Gastroesophageal sphincter (tissue), 4 donors: ENCODE results near the gene SUN3. TPM values are rescaled to one million over a fixed set of nuclear protein-coding genes. Genes with fewer than 3 reads are reported as not detected.

Experiments used
- ATAC-seq: fragments of 150-250 bp; one replicate; pipeline ENCODE4 v1.9.1; 2016; ENCODE audit warnings: mild to moderate bottlenecking, moderate library complexity
- H3K27ac ChIP-seq, 4 donors: fragments of 200-600 bp; sonication (generic) in 3 of 4; 1 replicate in 3 of 4; 2 replicates in 1 of 4; pipeline ENCODE4 v1.5.1; 2016 to 2019
- H3K27me3 ChIP-seq: fragments of 200-600 bp; sonication (generic); one replicate; pipeline ENCODE4 v1.5.1; 2019
- H3K36me3 ChIP-seq, 2 donors: fragments of 200-600 bp; sonication (generic); one replicate each; pipeline ENCODE4 v1.5.1; 2019; ENCODE audit warnings: control low read depth in 1 of 2
- H3K4me1 ChIP-seq, 3 donors: fragments of 200-600 bp; sonication (generic); 1 replicate in 2 of 3; 2 replicates in 1 of 3; pipeline ENCODE4 v1.5.1; 2016 to 2019; ENCODE audit warnings: control low read depth in 2 of 3
- H3K4me3 ChIP-seq, 2 donors: fragments of 200-600 bp; sonication (generic); one replicate each; pipeline ENCODE4 v1.5.1; 2019; ENCODE audit warnings: mild to moderate bottlenecking in 1 of 2, moderate library complexity in 1 of 2
- H3K9me3 ChIP-seq, 3 donors: fragments of 200-600 bp; sonication (generic); one replicate each; pipeline ENCODE4 v1.5.1; 2017 to 2019; ENCODE audit warnings: control low read depth in 2 of 3
- CTCF ChIP-seq, 4 experiments: fragments of 200-600 bp in 2 of 4; fragments of 450-650 bp in 2 of 4; sonication (generic) in 1 of 4; IDR thresholded peaks; one replicate each; pipeline ENCODE4 v1.5.1; 2017 to 2019; ENCODE audit warnings: antibody characterized with exemption in 4 of 4, mild to moderate bottlenecking in 2 of 4, moderate library complexity in 2 of 4
- EP300 ChIP-seq: sonication (generic); formaldehyde crosslinking; IDR thresholded peaks from one replicate; pipeline ENCODE4 v1.6.1; 2017; ENCODE audit warnings: antibody characterized with exemption, mild to moderate bottlenecking
- POLR2A ChIP-seq, 2 donors: fragments of 450-650 bp; IDR thresholded peaks; one replicate each; pipeline ENCODE4 v1.6.1; 2017; ENCODE audit warnings: antibody characterized with exemption in 2 of 2, mild to moderate bottlenecking in 2 of 2, moderate library complexity in 1 of 2
- POLR2AphosphoS5 ChIP-seq: sonication (generic); formaldehyde crosslinking; IDR thresholded peaks from one replicate; pipeline ENCODE4 v1.6.1; 2017; ENCODE audit warnings: antibody characterized with exemption
- WGBS, 2 donors: methylation state at CpG; one replicate each; pipeline ENCODE4 v1.1.5; 2018; ENCODE audit warnings: low coverage in 1 of 2; 5-methylcytosine and 5-hydroxymethylcytosine counted together
- total RNA-seq, 4 donors: library from RNA; depleted of rRNA; stranded (reverse); fragments of >200 nt; gene quantifications; one replicate each; pipeline ENCODE4 v1.1.0, GENCODE V29; 2016

SUN3 gene
- not detected for total RNA-seq

GRCh38 chr7:48028938-48029337 lies at the start of gene SUN3:
Gene SUN3 (minus strand): TSS chr7:48029107. CDS start chr7:48028938, 169 bp downstream.
- TF ChIP-seq EP300 (no peak), CTCF (IDR thresholded peaks at IDR 0.05) (no peak), POLR2AphosphoS5 (no peak), POLR2A (IDR thresholded peaks at IDR 0.05) (no peak)
- H3K4me1 ChIP-seq = no peaks in the 10 kb centered on the region
- no peak within 1 kb of the TSS for H3K27ac ChIP-seq
- H3K27me3 ChIP-seq = peaks cover 17% of the 10 kb centered on the region
- no peaks in the 10 kb centered on the region for H3K36me3 ChIP-seq
- 62 to 85% methylated on average over 6 of the region's 6 CpGs for WGBS, 2 donors
- H3K9me3 ChIP-seq = no peaks in the 10 kb centered on the region
- no peak within 1 kb of the TSS for H3K4me3 ChIP-seq
- no peak for ATAC-seq

GRCh38 chr7:48078470-48078869 lies 49.6 kb upstream of the SUN3 start:
- no peaks in the 10 kb centered on the region for H3K36me3 ChIP-seq
- 83 to 96% methylated on average over 2 of the region's 2 CpGs for WGBS, 2 donors
- no peak overlapping the region for H3K27ac ChIP-seq
- no peaks in the 10 kb centered on the region for H3K27me3 ChIP-seq
- TF ChIP-seq CTCF (IDR thresholded peaks at IDR 0.05) (no peak), POLR2AphosphoS5 (no peak), EP300 (no peak), POLR2A (IDR thresholded peaks at IDR 0.05) (no peak)
- H3K4me3 ChIP-seq = no peak overlapping the region
- no peak for ATAC-seq
- H3K4me1 ChIP-seq = no peaks in the 10 kb centered on the region
- H3K9me3 ChIP-seq = no peaks in the 10 kb centered on the region

- Histone ChIP-seq H3K9me3 (no peaks in the 10 kb centered on the region), H3K4me3 (no peak overlapping the region), H3K27me3 (no peaks in the 10 kb centered on the region), H3K36me3 (no peaks in the 10 kb centered on the region), H3K4me1 (no peaks in the 10 kb centered on the region), H3K27ac (no peak overlapping the region)
- TF ChIP-seq EP300 (no peak), CTCF (IDR thresholded peaks at IDR 0.05) (no peak), POLR2A (IDR thresholded peaks at IDR 0.05) (no peak), POLR2AphosphoS5 (no peak)
- no peak for ATAC-seq
- 82% methylated on average over 1 of the region's 1 CpG; no CpG with 5 or more reads in 1 of the 2 donors for WGBS, 2 donors
Measured at GRCh38 chr7:48077423-48077822, 48.5 kb upstream of the SUN3 start.

- Histone ChIP-seq H3K4me3 (no peak overlapping the region), H3K27me3 (no peaks in the 10 kb centered on the region), H3K27ac (no peak overlapping the region), H3K4me1 (no peaks in the 10 kb centered on the region), H3K9me3 (no peaks in the 10 kb centered on the region), H3K36me3 (no peaks in the 10 kb centered on the region)
- no peak for TF ChIP-seq POLR2A (IDR thresholded peaks at IDR 0.05)
- TF ChIP-seq CTCF (IDR thresholded peaks at IDR 0.05) = no peak
- no peak for TF ChIP-seq POLR2AphosphoS5
- no peak for TF ChIP-seq EP300
- ATAC-seq = no peak
Measured at GRCh38 chr7:48074204-48074654, 45.3 kb upstream of the SUN3 start.

GRCh38 chr7:48067475-48067874 lies 38.6 kb upstream of the SUN3 start:
- 71 to 83% methylated on average over 2 of the region's 2 CpGs for WGBS, 2 donors
- Histone ChIP-seq H3K27me3 (no peaks in the 10 kb centered on the region), H3K36me3 (no peaks in the 10 kb centered on the region), H3K27ac (no peak overlapping the region), H3K4me3 (no peak overlapping the region), H3K9me3 (no peaks in the 10 kb centered on the region), H3K4me1 (no peaks in the 10 kb centered on the region)
- no peak for ATAC-seq
- TF ChIP-seq POLR2AphosphoS5 = no peak
- TF ChIP-seq EP300 = no peak
- no peak for TF ChIP-seq POLR2A (IDR thresholded peaks at IDR 0.05)
- TF ChIP-seq CTCF (IDR thresholded peaks at IDR 0.05) = no peak
